ENCODE measurements around the gene SRGAP2C. TPM values are rescaled to one million over a fixed set of nuclear protein-coding genes. Genes with fewer than 3 reads are reported as not detected.
"Not testable (repeated sequence)": the region's sequence is repeated elsewhere in the genome, so short reads cannot be mapped to it uniquely, and the experiment has no call there.

Gene SRGAP2C
- total RNA-seq, 2 experiments from 2014 or later, result 10.9 to 11.3 TPM

GRCh38 chr1:121280699-121281317 is 96.0 kb downstream of the SRGAP2C start:
- H3K27ac ChIP-seq (ENCODE audit: low read depth in 1 of 2, low read length in 2 of 2); H3K9me3 Mint-ChIP-seq; H3K9me3 ChIP-seq (ENCODE audit: control insufficient read depth in 1 of 2, insufficient read depth in 1 of 2, low read length in 2 of 2); H3K27me3 Mint-ChIP-seq; H3K4me3 ChIP-seq (ENCODE audit: low read length); H3K27ac Mint-ChIP-seq; DNase-seq; H3K27me3 ChIP-seq (ENCODE audit: control insufficient read depth in 1 of 2, insufficient read depth in 2 of 2, low read length in 2 of 2); H3K36me3 ChIP-seq (ENCODE audit: insufficient read depth, low read length); ATAC-seq (ENCODE audit: poor library complexity); H3K36me3 Mint-ChIP-seq (ENCODE audit: low read depth); POLR2A ChIA-PET; H3K4me3 Mint-ChIP-seq; CTCF ChIA-PET; intact Hi-C loops (cut with DNase I, micrococcal nuclease); H3K4me1 ChIP-seq (ENCODE audit: insufficient read depth, low read length); H3K4me1 Mint-ChIP-seq (ENCODE audit: low read depth): not testable (repeated sequence)

DNA sequence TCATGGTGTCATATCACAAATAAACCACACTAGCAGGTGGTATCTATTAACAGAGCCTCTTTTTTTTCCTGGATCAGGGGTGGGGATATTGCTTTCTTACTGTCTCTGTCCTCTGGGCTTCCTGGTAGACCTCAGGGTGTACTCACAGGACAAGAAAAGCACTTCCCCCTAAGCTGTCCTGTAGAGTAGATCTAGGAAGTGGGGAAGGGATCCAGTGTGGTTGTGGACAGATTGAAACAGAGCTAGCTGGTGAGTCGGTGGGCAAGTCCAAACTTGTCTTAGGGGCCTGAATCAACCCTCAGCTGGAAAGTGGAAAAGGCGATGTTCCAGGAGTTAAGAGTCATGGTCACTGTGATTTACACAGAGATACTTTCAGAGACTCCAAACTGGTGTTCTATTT is 96.7 kb downstream of the SRGAP2C start:
- H3K36me3 Mint-ChIP-seq (ENCODE audit: low read depth); H3K4me1 ChIP-seq (ENCODE audit: insufficient read depth, low read length); H3K4me1 Mint-ChIP-seq (ENCODE audit: low read depth); DNase-seq; ATAC-seq (ENCODE audit: poor library complexity); H3K4me3 Mint-ChIP-seq; CTCF ChIA-PET; H3K27ac Mint-ChIP-seq; POLR2A ChIA-PET; H3K9me3 Mint-ChIP-seq; intact Hi-C loops (cut with DNase I, micrococcal nuclease); H3K36me3 ChIP-seq (ENCODE audit: insufficient read depth, low read length); H3K27ac ChIP-seq (ENCODE audit: low read depth in 1 of 2, low read length in 2 of 2); H3K27me3 Mint-ChIP-seq; H3K27me3 ChIP-seq (ENCODE audit: control insufficient read depth in 1 of 2, insufficient read depth in 2 of 2, low read length in 2 of 2); H3K9me3 ChIP-seq (ENCODE audit: control insufficient read depth in 1 of 2, insufficient read depth in 1 of 2, low read length in 2 of 2); H3K4me3 ChIP-seq (ENCODE audit: low read length): not testable (repeated sequence)

GRCh38 chr1:121283587-121284180 is 98.9 kb downstream of the SRGAP2C start:
- H3K4me3 Mint-ChIP-seq; H3K27me3 Mint-ChIP-seq; ATAC-seq (ENCODE audit: poor library complexity); H3K27ac ChIP-seq (ENCODE audit: low read depth in 1 of 2, low read length in 2 of 2); H3K27me3 ChIP-seq (ENCODE audit: control insufficient read depth in 1 of 2, insufficient read depth in 2 of 2, low read length in 2 of 2); H3K4me1 ChIP-seq (ENCODE audit: insufficient read depth, low read length); POLR2A ChIA-PET; H3K9me3 ChIP-seq (ENCODE audit: control insufficient read depth in 1 of 2, insufficient read depth in 1 of 2, low read length in 2 of 2); DNase-seq; H3K4me3 ChIP-seq (ENCODE audit: low read length); CTCF ChIA-PET; intact Hi-C loops (cut with DNase I, micrococcal nuclease); H3K9me3 Mint-ChIP-seq; H3K4me1 Mint-ChIP-seq (ENCODE audit: low read depth); H3K36me3 Mint-ChIP-seq (ENCODE audit: low read depth); H3K27ac Mint-ChIP-seq; H3K36me3 ChIP-seq (ENCODE audit: insufficient read depth, low read length): not testable (repeated sequence)

GRCh38 chr1:121292590-121292989 is 107.8 kb downstream of the SRGAP2C start:
- H3K9me3 Mint-ChIP-seq; H3K4me3 ChIP-seq (ENCODE audit: low read length); CTCF ChIA-PET; ATAC-seq (ENCODE audit: poor library complexity); H3K27ac ChIP-seq (ENCODE audit: low read depth in 1 of 2, low read length in 2 of 2); H3K27me3 ChIP-seq (ENCODE audit: control insufficient read depth in 1 of 2, insufficient read depth in 2 of 2, low read length in 2 of 2); H3K4me1 Mint-ChIP-seq (ENCODE audit: low read depth); H3K4me1 ChIP-seq (ENCODE audit: insufficient read depth, low read length); H3K27me3 Mint-ChIP-seq; H3K27ac Mint-ChIP-seq; H3K36me3 Mint-ChIP-seq (ENCODE audit: low read depth); DNase-seq; H3K9me3 ChIP-seq (ENCODE audit: control insufficient read depth in 1 of 2, insufficient read depth in 1 of 2, low read length in 2 of 2); H3K36me3 ChIP-seq (ENCODE audit: insufficient read depth, low read length); H3K4me3 Mint-ChIP-seq; POLR2A ChIA-PET; intact Hi-C loops (cut with DNase I, micrococcal nuclease): not testable (repeated sequence)

- H3K27me3 Mint-ChIP-seq; H3K4me1 ChIP-seq (ENCODE audit: insufficient read depth, low read length); CTCF ChIA-PET; H3K27ac ChIP-seq (ENCODE audit: low read depth in 1 of 2, low read length in 2 of 2); H3K36me3 Mint-ChIP-seq (ENCODE audit: low read depth); H3K4me3 Mint-ChIP-seq; H3K4me1 Mint-ChIP-seq (ENCODE audit: low read depth); POLR2A ChIA-PET; H3K36me3 ChIP-seq (ENCODE audit: insufficient read depth, low read length); H3K9me3 Mint-ChIP-seq; H3K9me3 ChIP-seq (ENCODE audit: control insufficient read depth in 1 of 2, insufficient read depth in 1 of 2, low read length in 2 of 2); H3K27ac Mint-ChIP-seq; intact Hi-C loops (cut with DNase I, micrococcal nuclease); DNase-seq; H3K27me3 ChIP-seq (ENCODE audit: control insufficient read depth in 1 of 2, insufficient read depth in 2 of 2, low read length in 2 of 2); H3K4me3 ChIP-seq (ENCODE audit: low read length); ATAC-seq (ENCODE audit: poor library complexity): not testable (repeated sequence)
Measured at GRCh38 chr1:121293263-121294204, 108.8 kb downstream of the SRGAP2C start.

- ATAC-seq (ENCODE audit: poor library complexity); DNase-seq; H3K27me3 ChIP-seq (ENCODE audit: control insufficient read depth in 1 of 2, insufficient read depth in 2 of 2, low read length in 2 of 2); intact Hi-C loops (cut with DNase I, micrococcal nuclease); H3K4me3 Mint-ChIP-seq; H3K36me3 Mint-ChIP-seq (ENCODE audit: low read depth); H3K27me3 Mint-ChIP-seq; H3K27ac ChIP-seq (ENCODE audit: low read depth in 1 of 2, low read length in 2 of 2); H3K36me3 ChIP-seq (ENCODE audit: insufficient read depth, low read length); H3K4me3 ChIP-seq (ENCODE audit: low read length); H3K9me3 Mint-ChIP-seq; H3K4me1 Mint-ChIP-seq (ENCODE audit: low read depth); H3K27ac Mint-ChIP-seq; H3K4me1 ChIP-seq (ENCODE audit: insufficient read depth, low read length); H3K9me3 ChIP-seq (ENCODE audit: control insufficient read depth in 1 of 2, insufficient read depth in 1 of 2, low read length in 2 of 2); CTCF ChIA-PET; POLR2A ChIA-PET: not testable (repeated sequence)
Measured at GRCh38 chr1:121294205-121294570, 109.4 kb downstream of the SRGAP2C start.

GRCh38 chr1:121296563-121296962 is 111.8 kb downstream of the SRGAP2C start:
- POLR2A ChIA-PET, result not testable (repeated sequence)

More at GRCh38 chr1:121296563-121296962, 111.8 kb downstream of the SRGAP2C start:
- H3K9me3 Mint-ChIP-seq; H3K27ac Mint-ChIP-seq; DNase-seq; H3K36me3 ChIP-seq (ENCODE audit: insufficient read depth, low read length); H3K4me1 Mint-ChIP-seq (ENCODE audit: low read depth); ATAC-seq (ENCODE audit: poor library complexity); H3K9me3 ChIP-seq (ENCODE audit: control insufficient read depth in 1 of 2, insufficient read depth in 1 of 2, low read length in 2 of 2); intact Hi-C loops (cut with DNase I, micrococcal nuclease); H3K4me3 Mint-ChIP-seq; H3K27ac ChIP-seq (ENCODE audit: low read depth in 1 of 2, low read length in 2 of 2); CTCF ChIA-PET; H3K4me3 ChIP-seq (ENCODE audit: low read length); H3K27me3 Mint-ChIP-seq; H3K4me1 ChIP-seq (ENCODE audit: insufficient read depth, low read length); H3K36me3 Mint-ChIP-seq (ENCODE audit: low read depth); H3K27me3 ChIP-seq (ENCODE audit: control insufficient read depth in 1 of 2, insufficient read depth in 2 of 2, low read length in 2 of 2): not testable (repeated sequence)

Data from CD4-positive, alpha-beta T cell (primary cell).